Lower lobe of right lung (tissue), 2 donors: ENCODE data around the gene PCBD2. TPM values are rescaled to one million over a fixed set of nuclear protein-coding genes. Genes with fewer than 3 reads are reported as not detected.

ENCODE experiments used
- ATAC-seq, 2 donors: fragments of 200-7000 bp; cut with Tn5 transposase; one replicate each; pipeline ENCODE4 v1.9.1; 2020 to 2022; ENCODE audit warnings: mild to moderate bottlenecking in 2 of 2, moderate library complexity in 2 of 2
- DNase-seq: peaks from one replicate; pipeline ENCODE4 v3.0.0-alpha.2; 2020
- H3K27ac ChIP-seq: fragments of 200-600 bp; one replicate; pipeline ENCODE4 v1.8.0; 2022
- H3K27me3 ChIP-seq: fragments of 200-600 bp; one replicate; pipeline ENCODE4 v1.8.0; 2022; ENCODE audit warnings: low read depth
- H3K36me3 ChIP-seq: fragments of 200-600 bp; one replicate; pipeline ENCODE4 v1.8.0; 2022; ENCODE audit warnings: mild to moderate bottlenecking
- H3K4me1 ChIP-seq: fragments of 200-600 bp; one replicate; pipeline ENCODE4 v1.8.0; 2022
- H3K4me3 ChIP-seq: fragments of 200-600 bp; one replicate; pipeline ENCODE4 v1.8.0; 2022; ENCODE audit warnings: mild to moderate bottlenecking
- H3K9me3 ChIP-seq: fragments of 200-600 bp; one replicate; pipeline ENCODE4 v1.8.0; 2022
- intact Hi-C: fragments of 100-400 bp; cut with DNase I; formaldehyde crosslinking; loops from one replicate; pipeline ENCODE4 v1.11.0; 2022
- total RNA-seq: library from RNA; stranded (reverse); fragmentation: NEBNext Ultra II Directional; extraction: Animal tissue kit (Norgen Biotek cat#: 25700); gene quantifications from one replicate; pipeline ENCODE4 v1.2.1, GENCODE V29; 2021
- TF ChIP-seq, protein P1 (sequence below): fragments of 200-600 bp; IDR thresholded peaks from one replicate; pipeline ENCODE4 v1.8.0; 2022; ENCODE audit warnings: antibody characterized with exemption, mild to moderate bottlenecking
- donor health status: DM: no; HTN: yes; CAD: no; lungs with severe emphysema.

Gene PCBD2
- total RNA-seq, 1 donor from 2014 or later: 13.1 TPM

DNA sequence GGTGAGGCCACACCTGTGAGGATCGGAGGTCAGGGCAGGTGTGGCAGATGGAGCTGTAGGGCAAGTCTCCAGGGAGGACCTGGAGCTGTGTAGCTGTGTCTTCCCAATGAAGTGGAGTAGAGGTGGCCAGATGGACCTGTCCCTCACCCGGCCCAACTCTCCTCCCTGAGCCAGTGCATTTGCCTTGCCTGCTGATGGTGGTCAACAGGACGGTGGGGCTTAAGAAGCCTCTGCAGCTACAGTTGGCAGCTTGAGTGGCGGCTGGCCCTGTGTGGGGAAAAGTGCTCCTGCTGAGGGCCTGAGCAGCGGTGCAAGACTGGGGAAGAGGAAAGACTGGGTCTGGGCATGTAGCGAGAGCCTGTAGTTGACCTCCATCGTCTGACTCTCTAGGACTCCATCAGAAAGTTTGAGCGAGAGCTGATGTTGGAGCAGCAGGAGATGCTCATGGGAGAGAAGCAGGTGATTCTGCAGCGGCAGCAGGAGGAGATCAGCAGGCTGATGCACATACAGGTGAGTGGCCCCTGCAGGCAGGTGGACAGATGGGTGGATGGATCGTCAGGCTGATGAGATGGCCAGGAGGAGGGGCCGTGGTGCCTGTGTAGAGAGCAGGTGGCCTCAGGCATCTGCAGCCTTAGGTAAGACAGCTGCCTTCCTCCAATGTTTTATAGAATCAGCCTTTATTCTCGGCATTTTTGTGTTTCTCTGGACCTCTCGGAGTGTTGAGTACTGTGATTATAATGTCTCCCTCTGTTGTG lies 104.2 kb downstream of the PCBD2 start:
- Histone ChIP-seq H3K4me1 (no peaks in the 10 kb centered on the region), H3K4me3 (no peak overlapping the region), H3K9me3 (no peaks in the 10 kb centered on the region), H3K27me3 (no peaks in the 10 kb centered on the region), H3K36me3 (no peaks in the 10 kb centered on the region), H3K27ac (no peak overlapping the region)
- TF ChIP-seq, protein P1, sequence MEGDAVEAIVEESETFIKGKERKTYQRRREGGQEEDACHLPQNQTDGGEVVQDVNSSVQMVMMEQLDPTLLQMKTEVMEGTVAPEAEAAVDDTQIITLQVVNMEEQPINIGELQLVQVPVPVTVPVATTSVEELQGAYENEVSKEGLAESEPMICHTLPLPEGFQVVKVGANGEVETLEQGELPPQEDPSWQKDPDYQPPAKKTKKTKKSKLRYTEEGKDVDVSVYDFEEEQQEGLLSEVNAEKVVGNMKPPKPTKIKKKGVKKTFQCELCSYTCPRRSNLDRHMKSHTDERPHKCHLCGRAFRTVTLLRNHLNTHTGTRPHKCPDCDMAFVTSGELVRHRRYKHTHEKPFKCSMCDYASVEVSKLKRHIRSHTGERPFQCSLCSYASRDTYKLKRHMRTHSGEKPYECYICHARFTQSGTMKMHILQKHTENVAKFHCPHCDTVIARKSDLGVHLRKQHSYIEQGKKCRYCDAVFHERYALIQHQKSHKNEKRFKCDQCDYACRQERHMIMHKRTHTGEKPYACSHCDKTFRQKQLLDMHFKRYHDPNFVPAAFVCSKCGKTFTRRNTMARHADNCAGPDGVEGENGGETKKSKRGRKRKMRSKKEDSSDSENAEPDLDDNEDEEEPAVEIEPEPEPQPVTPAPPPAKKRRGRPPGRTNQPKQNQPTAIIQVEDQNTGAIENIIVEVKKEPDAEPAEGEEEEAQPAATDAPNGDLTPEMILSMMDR: no peak
- ATAC-seq (no peak), DNase-seq (no peak)
- intact Hi-C loops: no loop called here

DNA sequence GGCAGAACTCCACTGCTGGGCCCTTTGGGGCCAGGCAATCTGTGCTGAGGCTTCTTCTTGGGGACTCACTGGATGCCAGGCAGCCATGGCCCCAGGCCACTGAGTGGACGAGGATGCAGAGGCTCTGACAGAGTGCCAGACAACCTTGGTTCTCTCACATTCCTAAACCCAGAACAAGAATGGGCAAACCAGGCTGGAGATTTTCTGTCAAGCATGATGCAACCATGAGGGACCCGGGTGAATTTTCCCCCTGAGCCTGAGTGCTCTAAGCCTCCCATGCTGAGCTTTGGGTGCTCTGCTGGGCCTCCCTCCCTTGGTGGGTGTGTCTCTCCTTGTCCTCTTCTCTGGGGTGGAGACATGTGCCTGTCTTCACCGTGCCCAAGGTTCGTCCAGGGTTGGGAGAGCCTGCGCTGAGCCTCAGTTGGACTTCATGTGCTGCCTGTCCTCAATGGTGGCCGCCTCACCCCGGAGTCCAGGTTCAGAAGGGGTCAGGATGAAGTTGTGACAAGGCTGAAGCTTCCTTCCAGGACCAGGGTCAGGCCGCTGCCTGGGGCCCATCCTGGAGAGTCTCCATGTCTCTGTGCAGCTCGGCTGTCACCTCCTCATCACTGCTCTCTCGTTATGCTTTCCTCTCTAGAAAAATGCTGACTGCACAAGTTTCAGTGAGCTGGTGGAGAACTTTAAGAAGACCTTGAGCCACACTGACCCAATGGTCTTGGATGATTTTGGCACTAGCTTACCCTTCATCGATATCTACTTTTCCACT lies 105.0 kb downstream of the PCBD2 start:
- no peak for ATAC-seq
- Histone ChIP-seq H3K4me3 (no peak overlapping the region), H3K9me3 (no peaks in the 10 kb centered on the region), H3K27ac (no peak overlapping the region), H3K27me3 (no peaks in the 10 kb centered on the region), H3K36me3 (no peaks in the 10 kb centered on the region), H3K4me1 (no peaks in the 10 kb centered on the region)
- TF ChIP-seq, protein P1: no peak
- DNase-seq: no peak
- intact Hi-C loops: no loop called here

- ATAC-seq (no peak), DNase-seq (no peak)
- H3K4me1 ChIP-seq: no peaks in the 10 kb centered on the region
- intact Hi-C loops: no loop called here
- no peak overlapping the region for H3K27ac ChIP-seq
- H3K27me3 ChIP-seq: no peaks in the 10 kb centered on the region
- no peaks in the 10 kb centered on the region for H3K36me3 ChIP-seq
- H3K4me3 ChIP-seq: no peak overlapping the region
- no peaks in the 10 kb centered on the region for H3K9me3 ChIP-seq
- TF ChIP-seq, protein P1: no peak
Observed at GRCh38 chr5:135010502-135011354, 105.8 kb downstream of the PCBD2 start.

DNA sequence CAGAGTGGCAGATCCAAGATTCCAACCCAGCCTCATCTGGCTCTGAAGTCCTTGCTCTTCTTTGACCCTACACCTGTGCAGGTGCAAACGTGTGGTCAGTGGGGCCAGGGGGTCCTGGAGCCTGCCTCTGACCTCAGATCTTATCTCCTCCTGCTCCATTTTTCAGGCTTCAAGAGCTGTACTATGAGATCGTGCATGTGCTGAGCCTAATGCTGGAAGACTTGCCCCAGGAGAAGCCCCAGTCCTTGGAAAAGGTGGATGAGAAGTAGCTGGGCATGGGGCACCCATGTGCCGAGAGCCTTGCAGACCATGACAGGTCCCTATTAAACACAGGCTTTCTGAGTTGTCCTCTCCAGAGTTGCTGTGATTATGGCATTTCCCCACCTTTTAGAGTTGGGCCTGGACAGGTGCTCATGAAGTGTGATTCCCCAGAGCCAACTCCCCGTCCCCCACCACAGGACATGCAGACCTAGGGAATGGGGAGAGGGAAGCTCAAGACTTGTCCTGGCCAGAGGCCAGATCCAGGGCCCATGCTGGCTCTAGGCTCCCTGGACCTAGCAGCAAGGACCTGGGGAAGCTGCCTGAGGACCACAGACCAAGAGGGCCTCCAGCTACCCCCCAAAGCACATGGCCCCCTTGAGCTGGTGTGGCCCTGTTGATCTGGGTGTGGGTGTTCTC lies 106.6 kb downstream of the PCBD2 start:
- Histone ChIP-seq H3K27me3 (no peaks in the 10 kb centered on the region), H3K4me1 (no peaks in the 10 kb centered on the region), H3K27ac (no peak overlapping the region), H3K9me3 (no peaks in the 10 kb centered on the region), H3K36me3 (no peaks in the 10 kb centered on the region), H3K4me3 (no peak overlapping the region)
- intact Hi-C loops: no loop called here
- TF ChIP-seq, protein P1: no peak
- DNase-seq (peak; percentile 14), ATAC-seq (no peak)

DNA sequence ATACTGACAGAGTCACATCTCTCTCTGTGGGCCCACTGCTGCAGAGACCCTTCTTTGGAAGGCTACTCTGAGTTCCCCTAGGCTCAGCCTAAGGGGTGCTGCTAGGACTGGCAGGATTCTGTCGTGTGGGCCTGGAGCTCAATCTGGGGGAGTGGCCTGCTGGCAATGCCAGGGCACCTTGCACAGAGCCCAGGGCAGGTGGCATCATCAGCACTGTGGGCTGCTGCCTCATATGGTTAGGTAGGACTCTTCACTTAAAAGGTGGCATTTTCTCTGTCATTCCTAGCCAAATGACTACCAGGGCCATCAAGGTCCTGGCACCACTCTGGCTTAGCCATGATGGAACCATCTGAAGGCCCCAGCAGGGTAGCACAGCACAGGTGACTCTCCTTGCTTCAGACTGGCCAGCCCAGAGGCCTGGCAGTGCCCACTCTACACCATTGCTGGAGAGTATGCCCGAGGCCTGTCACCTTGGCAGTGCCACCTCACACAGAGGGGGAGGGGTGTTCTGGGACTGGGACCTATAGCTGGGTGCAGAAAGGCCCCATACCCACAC lies 107.2 kb downstream of the PCBD2 start:
- Histone ChIP-seq H3K36me3 (no peaks in the 10 kb centered on the region), H3K9me3 (no peaks in the 10 kb centered on the region), H3K4me1 (no peaks in the 10 kb centered on the region), H3K27ac (no peak overlapping the region), H3K27me3 (no peaks in the 10 kb centered on the region), H3K4me3 (no peak overlapping the region)
- DNase-seq (peak; percentile 16), ATAC-seq (no peak)
- TF ChIP-seq, protein P1: no peak
- intact Hi-C loops: no loop called here
